ENCODE measurements around the gene CXCL14. TPM values are rescaled to one million over a fixed set of nuclear protein-coding genes. Genes with fewer than 3 reads are reported as not detected.
A peak's percentile ranks its signal among the peaks of the same experiment; 100 is the strongest.

Gene CXCL14
- polyA plus RNA-seq, 3 donors from 2014 or later: not detected

DNA sequence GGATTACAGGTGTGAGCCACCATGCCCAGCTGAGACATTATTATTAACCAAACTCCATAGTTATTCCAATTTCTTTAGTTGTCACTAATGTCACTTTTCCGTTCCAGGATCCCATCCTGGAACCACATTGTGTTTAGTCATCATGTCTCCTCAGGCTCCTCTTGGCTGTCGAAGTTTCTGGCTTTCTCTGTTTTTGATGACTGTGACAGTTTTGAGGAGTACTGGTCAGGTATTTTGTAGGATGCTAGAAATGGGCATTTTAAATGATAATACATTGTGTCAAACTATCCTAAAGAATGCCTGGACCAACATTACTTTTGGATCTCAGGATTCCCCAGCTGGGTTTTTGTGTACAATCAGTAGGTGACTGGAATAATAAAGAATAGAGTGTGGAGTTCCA, 23.3 kb downstream of the CXCL14 start:
- no peak for DNase-seq
- Mint-ChIP-seq H3K4me3 (no peak overlapping the region), H3K27ac (no peak overlapping the region), H3K36me3 (no peaks in the 10 kb centered on the region), H3K4me1 (no peaks in the 10 kb centered on the region), H3K27me3 (ENCODE audit: low read depth in 3 of 3) (peaks cover 1 to 16% (median 9%) of the 10 kb centered on the region in 3 donors), H3K9me3 (peaks cover 0 to 3% (median 0%) of the 10 kb centered on the region in 6 donors)

DNA sequence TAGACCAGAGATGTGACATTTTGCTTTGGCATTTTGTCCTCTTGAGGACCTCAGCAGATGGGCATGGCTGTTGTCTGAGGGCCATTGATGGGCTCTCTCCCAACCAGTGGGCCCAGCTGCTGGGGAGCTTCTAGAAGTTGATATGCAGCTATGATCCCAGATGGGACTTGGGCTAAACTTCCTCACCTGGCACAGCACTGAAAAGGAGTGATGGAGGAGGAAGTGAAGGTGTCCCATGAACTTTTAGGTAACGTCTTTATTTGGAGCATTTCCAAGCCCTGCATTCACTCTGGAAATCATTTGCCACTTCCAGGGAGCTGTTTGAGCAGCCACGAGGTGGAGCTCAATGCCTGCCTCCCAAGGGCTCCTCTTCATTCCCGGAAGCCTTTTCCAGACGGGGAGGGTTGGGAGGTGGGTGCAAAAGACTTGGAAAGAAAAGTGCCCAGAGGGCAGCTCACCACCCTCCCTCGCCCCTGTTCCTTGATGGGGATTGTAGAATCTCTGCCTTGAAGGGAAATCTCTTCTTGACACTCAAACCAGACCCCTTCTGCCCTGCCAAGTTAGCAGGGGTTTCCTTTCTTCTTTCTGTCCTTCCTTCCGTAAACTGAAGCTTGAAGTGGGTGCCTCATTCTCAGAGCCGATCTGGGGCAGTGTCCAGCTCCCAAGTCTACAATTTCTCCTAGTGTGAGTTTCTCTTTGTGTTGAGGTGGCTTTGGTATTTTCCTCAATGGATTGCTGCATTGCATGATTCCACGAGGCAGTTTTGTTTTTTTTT, 24.9 kb downstream of the CXCL14 start:
- Mint-ChIP-seq H3K27ac (no peak overlapping the region), H3K27me3 (ENCODE audit: low read depth in 3 of 3) (peaks cover 1 to 16% (median 9%) of the 10 kb centered on the region in 3 donors), H3K4me3 (no peak overlapping the region), H3K9me3 (peaks cover 0 to 3% (median 0%) of the 10 kb centered on the region in 6 donors), H3K4me1 (no peaks in the 10 kb centered on the region), H3K36me3 (no peaks in the 10 kb centered on the region)
- DNase-seq: no peak

DNA sequence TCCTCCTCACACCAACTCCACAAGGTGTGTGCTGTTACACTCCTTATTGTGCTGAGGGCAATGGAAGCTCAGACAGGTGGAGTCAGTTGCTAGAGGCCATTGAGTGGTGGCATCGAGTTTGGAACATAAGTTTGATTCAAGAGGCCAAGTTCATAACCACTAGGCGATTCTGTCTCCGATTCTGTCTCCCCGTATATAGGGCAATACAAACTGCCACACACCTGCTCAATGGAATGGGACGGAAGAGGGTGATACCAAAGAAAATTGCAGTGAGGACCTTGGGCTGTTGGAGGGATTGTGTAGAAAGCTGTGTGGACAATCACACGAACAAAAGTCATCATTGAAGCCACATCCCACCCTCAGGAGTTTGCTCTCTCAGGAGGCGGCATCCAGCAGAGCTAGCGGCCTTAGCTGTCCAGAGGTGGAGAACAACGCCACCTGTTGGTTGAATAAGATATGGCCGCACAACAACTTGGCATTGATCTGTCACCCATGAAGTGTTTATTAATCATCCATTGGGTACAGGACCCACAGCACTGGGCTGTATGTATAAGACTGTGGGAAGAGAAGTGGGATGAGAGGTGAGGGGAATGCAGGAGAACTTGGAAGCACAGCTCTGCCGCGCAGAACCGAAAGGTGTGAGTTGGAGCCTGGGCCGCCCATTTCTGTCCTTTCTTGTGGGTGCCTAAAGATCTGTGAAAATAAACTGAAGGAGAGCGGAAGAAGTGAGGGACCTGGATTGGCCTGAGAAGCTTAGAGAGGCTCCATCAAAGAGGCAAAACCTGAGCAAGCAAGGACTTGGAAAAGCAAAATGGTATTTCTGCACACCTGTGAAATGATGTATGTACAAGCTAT, 27.0 kb downstream of the CXCL14 start:
- H3K4me1 Mint-ChIP-seq: no peaks in the 10 kb centered on the region
- no peaks in the 10 kb centered on the region for H3K36me3 Mint-ChIP-seq
- H3K27ac Mint-ChIP-seq: no peak overlapping the region
- DNase-seq: peak; percentile 30 to 44 (median 40)
- peaks cover 1 to 19% (median 9%) of the 10 kb centered on the region in 3 donors for H3K27me3 Mint-ChIP-seq (ENCODE audit: low read depth in 3 of 3)
- H3K4me3 Mint-ChIP-seq: no peak overlapping the region
- H3K9me3 Mint-ChIP-seq: peaks cover 0 to 3% (median 0%) of the 10 kb centered on the region in 6 donors

DNA sequence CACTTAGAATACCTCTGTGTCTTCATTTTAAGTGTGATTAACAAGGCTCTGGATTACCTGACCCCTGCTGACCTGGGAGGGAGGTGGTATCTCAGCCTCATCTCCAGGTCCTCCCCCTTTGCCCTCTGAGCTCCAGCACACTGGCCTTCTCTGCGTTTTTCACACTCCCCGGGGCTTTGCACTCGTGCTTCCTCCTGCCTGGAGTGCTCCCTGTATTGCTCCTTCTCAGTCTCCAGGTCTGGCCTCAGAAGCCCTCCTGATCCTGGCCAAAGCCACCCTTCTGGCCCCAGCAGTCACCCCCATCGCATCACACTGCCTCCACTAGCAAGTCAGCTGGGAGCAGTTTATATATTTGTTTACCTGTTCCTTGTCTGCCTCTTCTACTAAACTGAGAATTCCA, 29.4 kb downstream of the CXCL14 start:
- no peak for DNase-seq

DNA sequence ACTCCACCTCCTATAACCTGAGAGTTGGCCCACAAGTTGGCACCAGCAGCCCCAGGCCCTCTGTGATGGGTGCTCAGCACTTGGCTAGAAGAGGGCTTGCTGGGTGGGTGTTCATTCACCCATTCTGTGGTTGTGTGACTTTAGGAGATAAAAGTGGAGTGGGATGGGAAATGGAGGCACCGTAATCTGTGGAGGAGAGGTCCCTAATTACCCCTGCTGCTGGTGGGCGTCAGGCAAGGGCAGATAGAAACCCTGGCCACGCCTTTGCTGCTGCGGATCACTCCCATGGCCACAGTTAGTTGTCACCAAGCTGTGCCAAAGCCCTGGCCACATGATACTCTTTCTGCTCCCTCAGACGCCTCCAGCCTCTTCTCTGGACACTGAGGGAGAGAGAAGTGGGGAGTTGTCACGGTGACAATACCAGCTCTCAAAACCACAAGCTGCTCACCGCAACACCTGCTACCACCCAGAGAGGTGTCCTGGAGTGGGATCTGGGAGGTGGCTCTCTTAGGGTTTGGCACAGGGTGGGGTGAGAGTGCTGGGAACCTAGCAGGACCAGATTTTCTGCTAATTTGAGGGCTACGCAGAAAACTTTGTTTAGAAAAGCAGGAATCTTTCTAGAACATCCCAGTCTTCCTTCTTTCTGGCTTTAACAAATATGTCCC, 31.1 kb downstream of the CXCL14 start:
- peaks cover 11 to 19% of the 10 kb centered on the region in 2 donors for H3K4me1 Mint-ChIP-seq
- DNase-seq: no peak
- H3K4me3 Mint-ChIP-seq: no peak overlapping the region
- H3K9me3 Mint-ChIP-seq: peaks cover 0 to 3% (median 0%) of the 10 kb centered on the region in 6 donors
- no peaks in the 10 kb centered on the region for H3K36me3 Mint-ChIP-seq
- no peak overlapping the region for H3K27ac Mint-ChIP-seq
- peaks cover 10 to 18% (median 16%) of the 10 kb centered on the region in 3 donors for H3K27me3 Mint-ChIP-seq (ENCODE audit: low read depth in 3 of 3)

More for the DNA sequence above, 29.4 kb downstream of the CXCL14 start:
- peaks cover 0 to 3% (median 0%) of the 10 kb centered on the region in 6 donors for H3K9me3 Mint-ChIP-seq
- H3K27me3 Mint-ChIP-seq (ENCODE audit: low read depth in 3 of 3): peaks cover 4 to 11% (median 11%) of the 10 kb centered on the region in 3 donors
- H3K4me3 Mint-ChIP-seq: no peak overlapping the region
- no peaks in the 10 kb centered on the region for H3K36me3 Mint-ChIP-seq
- peak overlapping the region in 1 of 6 donors; percentile 42 for H3K27ac Mint-ChIP-seq
- peaks cover 0 to 7% of the 10 kb centered on the region in 2 donors for H3K4me1 Mint-ChIP-seq

DNA sequence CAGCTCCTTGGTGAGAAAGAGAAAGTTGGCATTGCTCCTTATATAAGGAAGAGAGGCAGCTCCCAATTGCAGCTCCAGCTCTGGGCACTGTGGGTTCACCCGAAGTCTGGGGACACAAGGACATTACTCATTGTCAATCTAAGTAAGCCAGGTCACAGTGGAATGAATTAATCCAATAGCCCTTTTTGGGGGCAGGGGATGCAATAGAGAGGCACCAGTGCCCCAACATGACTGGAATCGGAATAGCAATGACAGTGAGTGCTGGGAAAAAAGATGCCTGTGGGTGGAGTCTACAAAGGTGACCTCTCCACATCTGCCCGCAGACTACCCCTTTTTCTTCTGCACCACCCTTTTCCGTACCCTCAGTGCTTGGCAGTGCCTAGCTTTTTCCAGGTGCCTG, 31.9 kb downstream of the CXCL14 start:
- no peak overlapping the region for H3K27ac Mint-ChIP-seq
- no peak overlapping the region for H3K4me3 Mint-ChIP-seq
- no peaks in the 10 kb centered on the region for H3K36me3 Mint-ChIP-seq
- peaks cover 12 to 20% of the 10 kb centered on the region in 2 donors for H3K4me1 Mint-ChIP-seq
- DNase-seq: no peak
- peaks cover 0 to 1% (median 0%) of the 10 kb centered on the region in 6 donors for H3K9me3 Mint-ChIP-seq
- peaks cover 12 to 16% (median 14%) of the 10 kb centered on the region in 3 donors for H3K27me3 Mint-ChIP-seq (ENCODE audit: low read depth in 3 of 3)

DNA sequence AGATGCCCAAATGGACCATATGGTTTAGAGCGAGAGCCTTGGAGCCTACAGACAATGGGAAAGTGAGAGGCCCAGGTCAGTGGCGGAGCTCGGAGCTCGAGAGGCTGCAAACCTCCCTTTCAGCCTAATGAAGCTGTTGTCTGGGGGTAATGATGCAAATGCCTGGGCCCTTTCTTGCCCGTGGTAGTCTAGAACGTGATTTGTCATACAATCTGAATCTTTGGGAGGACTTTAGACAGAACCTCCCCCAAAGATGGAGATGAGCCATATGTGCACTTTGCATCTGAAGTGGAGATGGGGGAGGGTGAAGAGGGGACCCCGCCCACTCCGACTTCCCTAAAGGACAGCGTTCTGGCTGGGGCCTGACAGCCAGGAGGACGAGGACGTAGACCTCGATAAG, 32.7 kb downstream of the CXCL14 start:
- Mint-ChIP-seq H3K9me3 (no peaks in the 10 kb centered on the region), H3K4me1 (peaks cover 12 to 20% of the 10 kb centered on the region in 2 donors)

DNA sequence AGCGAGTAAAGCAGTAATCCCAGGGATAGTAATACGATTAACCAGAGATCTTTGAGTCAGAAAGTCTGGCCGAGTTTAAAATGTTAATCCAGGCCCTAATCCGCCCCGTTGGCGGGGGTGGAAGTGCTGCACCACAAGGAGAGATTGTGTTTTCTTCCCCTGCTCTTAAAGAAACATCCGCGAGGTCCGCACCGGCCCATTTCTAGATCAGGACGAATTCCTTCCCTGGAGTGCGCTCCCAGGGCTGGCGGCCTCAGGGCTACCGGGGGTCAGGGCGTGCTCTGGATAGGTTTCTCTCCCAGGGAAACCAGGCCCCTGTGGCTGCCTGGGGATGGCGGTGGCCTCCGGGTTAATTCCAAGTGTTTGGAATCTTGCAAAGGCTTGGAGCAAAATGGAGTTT, 33.7 kb downstream of the CXCL14 start:
- H3K4me3 Mint-ChIP-seq: peak overlapping the region; percentile 93 to 100 (median 96)
- peaks cover 15 to 18% (median 17%) of the 10 kb centered on the region in 3 donors for H3K27me3 Mint-ChIP-seq (ENCODE audit: low read depth in 3 of 3)
- no peaks in the 10 kb centered on the region for H3K9me3 Mint-ChIP-seq
- H3K36me3 Mint-ChIP-seq: peaks cover 0 to 7% (median 0%) of the 10 kb centered on the region in 3 donors
- no peak overlapping the region for H3K27ac Mint-ChIP-seq
- peaks cover 12 to 20% of the 10 kb centered on the region in 2 donors for H3K4me1 Mint-ChIP-seq
- DNase-seq: no peak

More for the DNA sequence above, 32.7 kb downstream of the CXCL14 start:
- DNase-seq: no peak
- H3K4me3 Mint-ChIP-seq: peak overlapping the region in 3 of 5 donors; percentile 34 to 98 (median 94)
- peaks cover 0 to 5% (median 0%) of the 10 kb centered on the region in 3 donors for H3K36me3 Mint-ChIP-seq
- no peak overlapping the region for H3K27ac Mint-ChIP-seq
- H3K27me3 Mint-ChIP-seq (ENCODE audit: low read depth in 3 of 3): peaks cover 14 to 18% (median 15%) of the 10 kb centered on the region in 3 donors

DNA sequence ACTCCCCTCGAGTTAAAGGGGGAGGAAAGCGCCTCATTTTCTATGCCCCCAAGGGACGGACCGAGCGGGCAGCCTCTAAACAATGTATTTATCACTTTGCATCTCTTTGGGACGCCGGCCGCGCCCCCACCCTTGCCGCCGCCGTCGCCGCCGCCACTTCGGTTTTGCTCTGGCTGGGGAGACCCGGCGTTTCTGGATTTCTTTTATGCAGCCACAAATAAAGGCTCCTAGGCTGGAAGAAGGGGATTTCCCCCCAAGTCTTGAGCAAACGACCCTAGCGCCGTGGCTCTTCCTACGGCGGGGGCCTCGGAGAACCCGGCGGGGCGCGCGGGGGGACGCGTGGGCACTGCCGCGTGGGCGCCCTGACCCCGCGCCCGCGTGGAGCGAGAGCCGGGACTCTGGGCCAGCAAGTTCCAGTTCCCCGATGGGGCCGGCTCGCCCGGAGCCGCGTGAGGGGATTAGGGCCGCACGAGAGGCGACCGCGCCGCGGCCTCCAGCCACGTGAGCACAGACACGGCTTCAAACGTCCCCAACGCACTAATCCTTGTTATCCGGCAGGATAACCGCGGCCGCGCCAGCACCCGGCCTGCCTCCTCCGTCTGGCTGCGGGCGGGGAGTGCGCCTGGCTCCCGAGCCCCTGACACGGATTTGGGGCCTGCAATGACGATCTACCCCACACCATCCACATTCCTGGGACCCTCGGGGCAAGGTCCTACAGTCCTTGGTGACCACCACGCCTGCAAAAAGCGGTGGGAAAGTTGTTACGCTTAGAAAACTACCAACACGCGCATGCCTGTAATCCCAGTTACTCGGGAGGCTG, 35.1 kb downstream of the CXCL14 start:
- Mint-ChIP-seq H3K4me3 (peak overlapping the region; percentile 93 to 100 (median 96)), H3K36me3 (peaks cover 0 to 7% (median 0%) of the 10 kb centered on the region in 3 donors), H3K9me3 (no peaks in the 10 kb centered on the region), H3K27me3 (ENCODE audit: low read depth in 3 of 3) (peaks cover 20 to 23% (median 21%) of the 10 kb centered on the region in 3 donors), H3K27ac (peak overlapping the region in 5 of 6 donors; percentile 32 to 90 (median 84)), H3K4me1 (peaks cover 12 to 20% of the 10 kb centered on the region in 2 donors)
- DNase-seq: no peak

DNA sequence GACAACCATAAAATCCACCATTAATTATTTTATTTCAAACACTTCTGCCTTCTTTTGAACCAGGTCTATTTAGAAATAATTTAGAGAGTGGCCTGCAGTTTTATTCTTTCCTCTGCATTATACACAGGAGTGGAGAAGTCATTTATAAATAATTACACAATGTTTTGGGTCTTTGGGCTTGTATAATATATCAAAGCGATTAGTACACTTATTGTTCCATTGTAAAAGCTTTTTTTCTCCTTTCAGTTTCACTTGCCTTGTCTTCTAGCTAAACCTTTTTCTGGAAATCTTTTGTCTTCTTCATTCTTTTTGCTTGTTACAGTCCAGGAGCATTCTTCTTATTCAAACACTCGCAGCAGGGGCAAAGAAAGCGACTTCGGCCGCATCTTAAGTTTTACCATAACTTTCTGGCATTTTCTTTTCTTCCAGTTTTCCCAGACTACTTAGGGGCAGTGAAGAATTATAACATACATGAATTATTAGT, 35.7 kb downstream of the CXCL14 start:
- H3K27ac Mint-ChIP-seq: peak overlapping the region in 4 of 6 donors; percentile 2 to 37 (median 13)
- H3K9me3 Mint-ChIP-seq: no peaks in the 10 kb centered on the region
- peaks cover 20 to 24% (median 24%) of the 10 kb centered on the region in 3 donors for H3K27me3 Mint-ChIP-seq (ENCODE audit: low read depth in 3 of 3)
- H3K36me3 Mint-ChIP-seq: peaks cover 0 to 7% (median 0%) of the 10 kb centered on the region in 3 donors
- peaks cover 12 to 20% of the 10 kb centered on the region in 2 donors for H3K4me1 Mint-ChIP-seq
- DNase-seq: no peak
- peak overlapping the region; percentile 72 to 85 (median 84) for H3K4me3 Mint-ChIP-seq

DNA sequence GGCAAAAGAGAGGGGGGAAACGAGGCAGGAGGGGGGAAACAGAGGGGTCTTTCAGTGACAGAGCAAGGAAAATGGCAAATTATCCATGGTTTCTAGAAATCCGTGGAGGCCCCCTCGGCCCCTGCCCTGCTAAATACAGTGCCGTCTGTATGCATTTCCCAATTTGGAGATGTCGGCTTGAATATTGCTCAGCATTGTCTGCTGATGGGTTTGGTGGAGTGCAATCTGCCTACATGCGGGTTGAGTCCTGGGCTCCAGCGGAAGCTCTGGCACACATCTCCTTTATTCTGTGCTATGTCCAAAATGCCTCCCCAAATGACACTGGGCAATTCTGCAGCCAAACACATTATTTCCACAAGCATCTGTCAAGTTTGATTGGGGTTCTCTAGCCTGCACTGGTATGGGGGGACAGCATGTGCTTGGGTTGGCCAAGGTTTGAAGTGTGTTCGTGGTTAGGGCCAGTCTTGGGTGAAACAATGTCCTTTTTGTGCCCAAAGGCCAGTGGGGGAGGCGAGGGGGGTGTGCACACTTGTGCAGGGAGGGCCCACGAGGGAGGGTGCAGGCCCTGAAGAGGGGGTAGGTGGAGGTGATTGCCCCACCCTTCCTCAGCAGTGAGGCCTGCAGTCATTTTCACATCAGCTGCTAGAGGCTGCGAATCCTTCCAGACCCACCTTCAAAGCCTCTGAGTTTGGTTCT, 36.8 kb downstream of the CXCL14 start:
- H3K27me3 Mint-ChIP-seq (ENCODE audit: low read depth in 3 of 3): peaks cover 12 to 25% (median 24%) of the 10 kb centered on the region in 3 donors
- no peak overlapping the region for H3K4me3 Mint-ChIP-seq

DNA sequence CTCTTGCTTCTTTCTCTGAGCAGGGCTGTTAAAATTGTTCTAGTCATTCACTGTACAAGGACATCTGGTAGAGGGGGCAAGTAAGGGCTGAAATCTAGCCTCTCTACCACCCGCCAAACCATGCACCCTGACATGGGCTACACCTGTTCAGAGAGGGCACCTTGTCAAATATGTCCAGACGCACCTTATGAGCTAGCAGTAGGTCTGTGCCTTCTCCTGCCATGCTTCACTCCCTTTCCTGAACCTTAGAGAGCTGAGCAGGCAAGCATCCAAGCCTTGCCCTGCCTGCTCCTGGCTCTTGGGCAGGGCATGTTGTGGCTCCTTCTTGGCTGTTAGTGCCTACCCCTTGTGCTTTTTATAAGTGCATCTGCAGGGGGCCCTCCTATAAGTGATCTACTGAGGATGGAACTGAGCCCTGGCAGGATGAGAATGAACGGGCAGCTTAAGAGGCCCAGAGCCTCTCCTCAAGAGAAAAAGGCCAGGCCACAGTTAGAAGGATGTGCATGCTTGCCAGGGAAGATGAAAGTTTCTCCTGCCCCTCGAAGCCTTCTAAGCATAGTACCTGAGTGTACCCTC, 39.3 kb downstream of the CXCL14 start:
- DNase-seq: no peak
- H3K4me1 Mint-ChIP-seq: peaks cover 13 to 18% of the 10 kb centered on the region in 2 donors
- no peak overlapping the region for H3K27ac Mint-ChIP-seq
- peaks cover 0 to 4% (median 0%) of the 10 kb centered on the region in 6 donors for H3K9me3 Mint-ChIP-seq
- peaks cover 0 to 10% (median 0%) of the 10 kb centered on the region in 3 donors for H3K36me3 Mint-ChIP-seq
- peaks cover 14 to 29% (median 24%) of the 10 kb centered on the region in 3 donors for H3K27me3 Mint-ChIP-seq (ENCODE audit: low read depth in 3 of 3)
- H3K4me3 Mint-ChIP-seq: no peak overlapping the region

More for the DNA sequence above, 36.8 kb downstream of the CXCL14 start:
- no peak for DNase-seq
- Mint-ChIP-seq H3K4me1 (peaks cover 12 to 20% of the 10 kb centered on the region in 2 donors), H3K36me3 (peaks cover 0 to 7% (median 0%) of the 10 kb centered on the region in 3 donors), H3K27ac (no peak overlapping the region), H3K9me3 (peaks cover 0 to 1% (median 0%) of the 10 kb centered on the region in 6 donors)
